Fibroblast of skin of scalp (primary cell): ENCODE measurements around the gene FXN.
"Not testable (repeated sequence)": the region's sequence is repeated elsewhere in the genome, so short reads cannot be mapped to it uniquely, and the experiment has no call there.

Source experiments
- DNase-seq: peaks from one replicate; pipeline ENCODE4 v3.0.0-alpha.2; 2013

The FXN gene

GRCh38 chr9:69027355-69028097, 8.0 kb upstream of the FXN start:
- DNase-seq = peak; percentile 42

GRCh38 chr9:69028754-69029153, 6.8 kb upstream of the FXN start:
- no peak for DNase-seq

GRCh38 chr9:69029535-69029934, 6.0 kb upstream of the FXN start:
- DNase-seq = no peak

GRCh38 chr9:69030851-69031645, 4.5 kb upstream of the FXN start:
- DNase-seq = no peak

GRCh38 chr9:69034071-69034470, 1.5 kb upstream of the FXN start:
- DNase-seq = no peak

- no peak for DNase-seq
These were observed 757 bp downstream of the FXN start for GRCh38 chr9:69036309-69036708.

GRCh38 chr9:69036799-69037198, 1.2 kb downstream of the FXN start:
- DNase-seq = no peak

- no peak for DNase-seq
These were observed 5.1 kb downstream of the FXN start for GRCh38 chr9:69040646-69041045.

- peak; percentile 11 for DNase-seq
These were observed 9.0 kb downstream of the FXN start for GRCh38 chr9:69044240-69045219.

GRCh38 chr9:69045821-69046220, 10.3 kb downstream of the FXN start:
- DNase-seq = no peak

- DNase-seq = no peak
These were observed 11.2 kb downstream of the FXN start for GRCh38 chr9:69046723-69047122.

GRCh38 chr9:69047371-69047770, 11.8 kb downstream of the FXN start:
- no peak for DNase-seq

GRCh38 chr9:69049094-69049493, 13.5 kb downstream of the FXN start:
- DNase-seq = no peak

GRCh38 chr9:69050936-69051335, 15.4 kb downstream of the FXN start:
- DNase-seq = not testable (repeated sequence)

GRCh38 chr9:69054989-69055388, 19.4 kb downstream of the FXN start:
- no peak for DNase-seq

GRCh38 chr9:69056191-69056815, 20.8 kb downstream of the FXN start:
- no peak for DNase-seq

- DNase-seq = no peak
These were observed 22.5 kb downstream of the FXN start for GRCh38 chr9:69058101-69058500.

- no peak for DNase-seq
These were observed 25.2 kb downstream of the FXN start for GRCh38 chr9:69060766-69061165.

GRCh38 chr9:69062195-69062594, 26.6 kb downstream of the FXN start:
- DNase-seq = no peak

- DNase-seq = peak; percentile 44
These were observed 28.3 kb downstream of the FXN start for GRCh38 chr9:69063839-69064238.

- no peak for DNase-seq
These were observed 30.1 kb downstream of the FXN start for GRCh38 chr9:69065660-69066059.

GRCh38 chr9:69066955-69067354, 31.4 kb downstream of the FXN start:
- DNase-seq = no peak
